C1 segment of cervical spinal cord (tissue), 14 donors: ENCODE data around the gene ITPA.

Experiments
- DNase-seq, 14 donors: peaks; one replicate each; lab custom pipeline; 2025; lab: John Stamatoyannopoulos, UW

Gene ITPA

DNA sequence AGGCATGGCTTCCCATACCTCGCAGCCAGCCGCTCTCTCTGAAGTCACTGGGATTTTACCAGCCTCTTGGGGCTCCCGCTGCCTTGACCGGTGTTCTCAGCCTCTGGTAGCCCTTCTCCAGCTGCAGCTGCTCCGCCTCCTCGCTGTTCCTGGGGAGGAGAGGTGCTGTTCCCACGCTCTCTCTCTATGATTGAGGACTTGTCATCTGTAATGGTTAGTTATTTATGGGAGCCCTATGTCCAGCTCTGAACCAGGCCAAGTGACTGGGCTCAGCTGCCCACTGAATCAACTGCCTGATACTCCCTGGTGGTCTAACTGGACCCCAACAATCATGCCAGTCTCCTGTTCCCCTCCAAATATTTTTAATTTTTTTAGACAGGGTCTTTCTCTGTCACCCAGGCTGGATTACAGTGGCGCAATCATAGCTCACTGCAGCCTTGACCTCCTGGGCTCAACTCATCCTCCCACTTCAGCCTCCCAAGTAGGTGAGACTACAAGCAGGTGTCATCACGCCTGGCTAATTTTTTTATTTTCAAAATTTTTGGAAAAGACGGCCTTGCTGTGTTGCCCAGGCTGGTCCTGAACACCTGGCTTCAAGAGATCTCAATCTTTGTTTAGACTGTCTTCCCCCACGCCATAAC, 34.5 kb downstream of the ITPA start:
- DNase-seq: no peak

DNA sequence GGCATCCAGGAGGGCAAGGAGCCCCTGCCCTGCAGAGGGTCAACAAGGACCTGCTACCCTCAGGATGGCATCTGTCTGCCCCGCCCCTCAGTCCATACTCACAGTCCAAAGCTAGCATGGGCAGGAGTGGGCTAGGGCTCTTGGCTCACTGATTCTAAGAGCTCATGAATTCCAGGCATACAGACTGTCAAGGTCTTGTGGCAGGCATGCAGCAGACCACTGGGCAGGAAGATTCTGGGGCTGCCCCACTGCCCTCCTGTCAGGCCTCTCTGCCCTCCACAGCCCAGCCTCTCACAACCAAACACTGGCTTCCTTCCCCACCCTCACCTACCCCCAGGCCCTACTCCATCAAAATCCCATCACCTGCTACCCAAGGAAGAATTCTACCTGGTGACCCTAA, 35.3 kb downstream of the ITPA start:
- DNase-seq: no peak

DNA sequence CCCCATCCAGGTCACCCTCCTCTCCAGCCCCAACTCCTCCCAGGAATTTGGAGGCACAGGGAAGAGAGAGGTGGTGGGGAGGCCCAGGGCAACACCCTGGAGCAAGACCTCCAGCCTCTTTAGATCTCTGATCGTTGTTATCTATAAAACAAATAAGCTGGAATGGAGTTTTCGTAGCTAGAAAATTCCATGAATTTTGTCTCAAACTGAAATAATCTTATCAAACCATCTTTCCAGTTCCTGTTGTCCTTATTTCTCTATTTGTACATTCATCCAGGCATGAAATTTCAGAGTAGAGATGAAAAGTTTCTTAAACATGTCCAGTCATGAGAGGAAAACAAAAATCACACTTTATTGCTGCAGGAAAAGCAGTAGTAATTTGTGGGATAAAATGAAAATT, 35.9 kb downstream of the ITPA start:
- no peak for DNase-seq

DNA sequence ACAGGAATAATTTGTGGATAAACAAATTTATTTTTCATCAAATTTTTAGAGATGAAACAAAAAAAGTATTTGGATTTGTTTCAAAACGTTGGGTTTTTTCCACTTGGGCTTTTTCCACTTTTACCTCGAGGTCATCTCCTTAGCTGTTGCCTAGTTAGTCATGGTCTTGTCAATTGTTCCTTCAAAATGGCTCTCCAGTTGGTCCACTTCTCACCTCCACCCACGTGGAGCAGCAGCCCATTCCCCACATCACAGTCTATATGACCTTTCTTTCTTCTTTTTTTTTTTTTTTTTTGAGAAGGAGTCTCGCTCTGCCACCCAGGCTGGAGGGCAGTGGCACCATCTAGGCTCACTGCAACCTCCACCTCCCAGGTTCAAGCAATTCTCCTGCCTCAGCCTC, 36.4 kb downstream of the ITPA start:
- no peak for DNase-seq

DNA sequence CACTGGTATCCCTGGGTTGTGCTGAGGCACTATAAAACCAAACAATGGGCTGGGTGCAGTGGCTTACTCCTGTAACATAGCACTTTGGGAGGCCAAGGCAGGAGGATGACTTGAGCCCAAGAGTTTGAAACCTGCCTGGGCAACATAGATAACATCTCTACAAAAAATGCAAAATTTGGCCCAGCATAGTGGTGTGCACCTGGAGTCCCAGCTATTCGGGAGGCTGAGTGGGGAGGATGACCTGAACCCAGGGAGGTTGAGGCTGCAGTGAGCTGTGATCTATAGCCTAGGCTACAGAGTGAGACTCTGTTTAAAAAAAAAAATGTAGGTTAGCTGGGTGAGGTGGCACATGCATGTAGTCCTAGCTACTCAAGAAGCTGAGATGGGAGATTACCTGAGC, 37.4 kb downstream of the ITPA start:
- no peak for DNase-seq

DNA sequence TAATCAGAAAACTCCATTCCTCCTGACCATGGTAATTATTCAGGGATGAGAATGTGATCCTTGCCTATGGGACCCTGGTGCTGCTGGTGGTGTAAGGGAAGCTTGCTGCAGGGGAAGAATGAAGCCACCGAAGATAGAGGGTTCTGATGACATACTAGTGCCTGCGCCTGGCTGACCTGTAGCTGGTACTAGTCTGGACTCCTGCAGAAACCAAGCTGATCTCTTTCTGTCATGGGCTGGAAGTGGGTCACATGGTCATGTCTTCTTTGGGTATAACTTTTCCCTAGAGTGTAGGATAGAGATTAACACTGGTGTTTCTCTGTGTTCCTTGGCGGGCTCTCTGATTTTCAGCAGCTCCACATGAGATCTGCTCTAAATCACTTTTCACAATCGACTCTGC, 38.3 kb downstream of the ITPA start:
- DNase-seq: no peak

DNA sequence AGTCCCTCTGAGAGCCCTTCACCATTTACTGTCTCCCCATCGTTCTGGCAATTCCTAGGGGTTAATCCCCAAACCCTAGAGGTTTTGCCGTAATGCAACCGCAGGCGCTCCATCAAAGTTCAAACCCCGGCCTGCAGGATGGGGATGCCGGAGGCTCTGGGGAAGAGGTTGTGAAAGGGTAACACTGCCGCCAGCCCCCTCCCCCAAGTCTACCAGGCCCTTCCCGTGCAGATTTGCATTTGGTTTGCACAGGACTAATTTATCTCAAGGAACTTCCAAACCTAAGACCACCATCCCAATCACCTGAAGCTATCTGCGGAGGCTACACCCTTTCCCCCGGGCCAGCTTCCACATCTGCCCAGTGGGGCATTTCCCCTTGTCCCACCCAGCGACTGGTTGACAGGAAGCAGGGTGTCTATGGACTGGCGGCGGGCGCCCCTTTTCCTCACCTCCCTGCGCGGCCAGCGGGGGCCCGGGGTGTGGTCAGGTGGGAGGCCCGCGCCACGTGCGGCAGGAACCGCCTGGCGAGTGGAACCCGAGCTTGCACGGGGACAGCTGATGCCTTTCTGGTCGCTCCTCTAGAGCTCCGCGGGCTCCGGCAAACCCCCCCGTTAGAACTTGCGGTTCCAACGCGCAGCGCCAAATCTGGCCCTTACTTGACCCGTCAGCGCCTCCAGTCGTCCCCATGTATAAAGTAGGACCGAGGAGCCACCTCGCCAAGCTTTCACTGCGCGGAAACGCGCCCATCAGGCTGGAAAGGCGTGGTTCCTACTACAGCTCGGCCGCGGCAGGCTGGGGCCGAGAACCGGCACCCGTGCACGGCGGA, 39.1 kb downstream of the ITPA start:
- DNase-seq: no peak

DNA sequence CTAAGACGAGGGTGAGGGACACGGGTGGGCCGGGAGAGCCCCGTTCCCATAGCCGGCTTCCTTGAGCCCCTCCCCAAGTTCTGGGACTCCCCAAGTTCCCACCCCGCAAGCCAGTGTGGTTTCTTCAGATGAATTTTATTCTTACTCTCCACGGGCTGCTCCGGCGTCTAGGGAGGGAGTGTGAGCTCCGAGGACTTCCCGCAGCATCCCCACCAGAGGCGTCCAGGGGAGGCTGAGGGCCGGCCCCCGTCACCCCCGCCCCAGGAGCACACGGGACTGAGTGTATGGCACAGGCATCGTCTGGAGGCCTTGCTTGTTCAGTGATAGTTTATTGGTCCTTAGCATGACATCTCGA, 39.7 kb downstream of the ITPA start:
- no peak for DNase-seq

DNA sequence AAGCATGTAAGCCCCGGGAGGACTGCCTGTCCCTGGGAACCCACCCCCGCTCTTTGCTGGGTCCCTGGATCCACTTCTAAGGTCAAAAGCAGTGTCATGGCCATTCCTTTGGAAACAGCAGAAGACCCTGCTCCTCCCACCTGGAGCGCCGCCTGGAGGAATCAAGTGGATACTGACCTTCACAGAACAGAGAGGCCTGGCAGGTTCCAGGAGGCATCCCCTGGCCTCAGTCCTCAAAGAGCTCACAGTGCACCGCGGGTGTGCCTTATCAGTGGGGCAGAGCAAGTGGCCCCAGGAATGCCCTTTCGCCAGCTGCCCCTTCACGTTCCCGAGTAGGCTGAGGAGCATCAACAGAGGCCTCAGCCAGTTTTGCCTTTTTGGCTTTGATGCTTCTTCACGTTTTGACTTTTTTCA, 40.8 kb downstream of the ITPA start:
- no peak for DNase-seq

DNA sequence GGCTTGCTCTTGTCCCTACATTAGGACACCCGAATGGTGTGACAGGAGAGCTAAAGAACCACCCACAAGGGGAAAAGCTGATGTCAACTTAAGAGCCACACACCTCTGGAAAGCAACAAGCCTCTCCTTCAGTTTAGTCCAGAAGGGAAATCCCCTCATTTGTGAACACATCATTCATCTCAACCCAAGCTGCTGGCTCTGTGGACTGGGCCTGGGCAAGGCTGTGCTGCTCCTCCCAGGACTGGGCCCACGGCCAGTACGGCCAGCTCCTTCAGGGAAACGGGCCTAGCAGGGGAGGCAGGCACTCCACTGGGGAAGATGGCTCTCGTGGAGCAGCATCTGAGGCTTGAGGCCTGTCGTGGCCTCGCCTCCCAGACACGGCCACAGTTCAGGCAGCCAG, 42.5 kb downstream of the ITPA start:
- peak in 8 of 14 donors; percentile 5 to 65 (median 27) for DNase-seq

DNA sequence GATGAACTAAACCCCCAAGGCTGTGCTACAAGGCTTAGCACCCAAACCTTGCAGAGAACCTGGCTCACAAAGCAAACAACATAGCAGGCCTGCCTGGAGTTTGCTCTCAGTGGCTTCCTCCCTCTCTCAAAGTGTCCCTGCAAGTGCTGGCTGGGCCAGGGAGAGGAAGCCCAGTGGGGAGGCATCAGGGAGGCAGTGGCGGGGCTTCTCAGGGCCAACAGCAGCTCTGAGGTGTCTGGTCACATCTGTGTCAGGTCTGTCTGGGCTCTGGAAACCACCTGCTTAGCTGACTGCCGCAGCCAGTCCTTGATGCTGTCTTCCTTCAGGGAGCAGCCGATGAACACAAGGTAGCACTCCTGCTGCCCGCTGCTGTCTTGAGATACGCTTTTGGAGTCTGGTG, 46.4 kb downstream of the ITPA start:
- no peak for DNase-seq

DNA sequence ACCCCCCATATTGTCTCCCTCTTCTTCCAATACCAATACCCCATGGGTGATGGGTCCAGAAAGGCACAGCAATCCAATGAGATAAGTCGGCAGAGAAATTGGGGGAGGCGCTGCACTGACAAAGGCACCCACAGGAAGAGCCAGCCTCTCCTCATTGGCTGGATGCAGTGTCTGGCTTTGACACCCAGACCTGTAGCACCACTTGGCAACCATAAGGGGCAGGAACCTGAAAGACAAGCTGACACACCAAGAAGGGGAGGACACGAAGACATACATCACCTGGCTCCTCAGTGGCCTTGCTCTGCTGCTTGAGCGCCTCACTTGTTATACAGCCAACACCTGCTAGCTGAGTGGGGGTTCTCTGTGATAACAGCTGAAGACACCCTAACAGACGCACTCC, 49.1 kb downstream of the ITPA start:
- no peak for DNase-seq

DNA sequence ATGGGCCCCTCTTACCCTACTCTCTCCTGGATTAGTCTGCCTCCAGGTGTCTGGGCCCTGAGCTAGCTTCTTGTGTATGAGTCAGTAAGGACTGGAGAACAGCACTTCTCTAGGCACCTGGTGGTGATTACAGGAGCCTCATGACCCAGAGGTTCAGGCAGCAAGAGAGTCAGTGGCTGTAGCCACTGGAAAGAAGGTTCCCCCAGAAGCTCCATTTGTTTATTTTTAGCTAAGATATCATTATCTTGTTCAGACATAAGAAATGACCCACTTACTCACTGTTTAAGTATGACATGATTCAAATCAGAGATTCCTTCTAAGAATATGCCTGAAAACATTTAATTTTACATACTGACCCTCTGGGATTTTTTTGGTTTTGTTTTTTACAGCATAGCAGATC, 53.3 kb downstream of the ITPA start:
- DNase-seq: no peak

DNA sequence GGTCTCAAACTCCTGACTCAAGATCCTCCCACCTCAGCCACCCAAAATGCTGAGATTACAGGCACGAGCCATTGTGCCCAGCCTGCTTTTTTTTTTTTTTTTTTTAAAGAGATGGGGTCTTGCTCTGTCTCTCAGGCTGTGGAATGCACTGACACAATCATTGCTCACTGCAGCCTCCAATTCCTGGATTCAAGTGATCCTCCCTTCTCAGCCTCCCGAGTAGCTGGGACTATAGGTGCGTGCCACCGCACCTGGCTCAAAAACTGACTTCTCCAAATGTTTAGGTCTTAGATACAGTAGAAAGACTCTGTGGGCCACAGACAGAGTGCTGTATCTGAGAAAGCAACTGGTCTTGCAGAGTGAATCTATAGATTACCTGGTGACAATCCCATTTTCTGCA, 60.8 kb downstream of the ITPA start:
- DNase-seq: no peak

DNA sequence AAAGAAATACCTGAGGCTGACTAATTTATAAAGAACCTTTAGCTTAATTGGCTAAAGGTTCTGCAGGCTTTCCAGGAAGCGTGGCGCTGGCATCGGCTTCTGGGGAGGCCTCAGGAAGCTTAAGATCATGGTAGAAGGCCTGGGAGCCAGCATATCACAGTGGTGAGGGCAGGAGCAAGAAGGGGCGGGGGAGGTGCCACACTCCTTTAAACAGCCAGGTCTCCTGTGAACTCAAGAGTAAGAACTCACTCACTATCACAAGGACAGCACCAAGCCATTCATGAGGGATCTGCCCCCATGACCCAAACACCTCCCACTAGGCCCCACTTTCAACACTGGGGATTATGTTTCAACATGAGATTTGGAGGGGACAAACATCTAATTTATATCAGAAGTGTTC, 64.1 kb downstream of the ITPA start:
- DNase-seq: no peak
